Muscle layer of colon (tissue), 2 donors: ENCODE results near the gene PITPNM1.
"Not testable (repeated sequence)": the region's sequence is repeated elsewhere in the genome, so short reads cannot be mapped to it uniquely, and the experiment has no call there.

Experiments
- H3K27ac ChIP-seq: one replicate; pipeline ENCODE4 v1.7.0; 2013; ENCODE audit warnings: low read depth, mild to moderate bottlenecking, low read length, moderate library complexity
- H3K27me3 ChIP-seq, 2 donors: one replicate each; pipeline ENCODE4 v1.7.0; 2013; ENCODE audit warnings: low read length in 2 of 2, mild to moderate bottlenecking in 2 of 2; ENCODE audit not compliant: insufficient read depth in 2 of 2, control insufficient read depth in 1 of 2
- H3K36me3 ChIP-seq: one replicate; pipeline ENCODE4 v1.7.0; 2013; ENCODE audit warnings: mild to moderate bottlenecking, low read length; ENCODE audit not compliant: insufficient read depth
- H3K4me1 ChIP-seq: one replicate; pipeline ENCODE4 v1.7.0; 2013; ENCODE audit warnings: mild to moderate bottlenecking, low read length; ENCODE audit not compliant: insufficient read depth
- H3K4me3 ChIP-seq, 2 donors: one replicate each; pipeline ENCODE4 v1.7.0; 2013; ENCODE audit warnings: low read length in 2 of 2, low read depth in 1 of 2, mild to moderate bottlenecking in 1 of 2, moderate library complexity in 1 of 2
- H3K9ac ChIP-seq: one replicate; pipeline ENCODE4 v1.7.0; 2013; ENCODE audit warnings: low read length
- H3K9me3 ChIP-seq: one replicate; pipeline ENCODE4 v1.7.0; 2013; ENCODE audit warnings: mild to moderate bottlenecking, low read length
- donor health status: abdominal sarcoma.
- donor health status: Adenocarcinoma of cecum.

The PITPNM1 gene

GRCh38 chr11:67504950-67505581 lies at the start of gene PITPNM1:
TSS of gene PITPNM1 (minus strand) at chr11:67505363. CDS start at chr11:67504180, 1,183 bp downstream.
- H3K27ac ChIP-seq: peak within 1 kb of the TSS; percentile 45
- H3K9ac ChIP-seq: peak within 1 kb of the TSS; percentile 57
- H3K27me3 ChIP-seq: peaks cover 14 to 30% of the 10 kb centered on the region in 2 donors
- H3K9me3 ChIP-seq: no peaks in the 10 kb centered on the region
- H3K4me1 ChIP-seq: peaks cover 33% of the 10 kb centered on the region
- H3K36me3 ChIP-seq: no peaks in the 10 kb centered on the region
- H3K4me3 ChIP-seq: peak within 1 kb of the TSS; percentile 26 to 59

DNA sequence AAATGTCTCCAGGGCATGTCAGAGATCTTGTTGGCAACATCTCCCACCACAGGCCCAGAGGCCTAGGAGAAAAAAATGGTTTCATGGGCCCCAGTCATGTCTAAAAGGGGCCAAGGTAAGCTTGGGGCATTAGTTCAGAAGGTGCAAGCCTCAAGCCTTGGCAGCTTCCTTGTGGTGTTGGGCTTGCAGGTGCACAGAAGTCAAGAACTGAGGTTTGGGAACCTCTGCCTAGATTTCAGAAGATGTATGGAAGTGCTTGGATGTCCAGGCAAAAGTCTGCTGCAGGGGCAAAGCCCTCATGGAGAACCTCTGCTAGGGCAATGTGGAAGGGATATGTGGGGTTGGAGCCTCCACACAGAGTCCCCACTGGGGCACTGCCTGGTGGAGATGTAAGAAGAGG lies 46.5 kb upstream of the PITPNM1 start:
- not testable (repeated sequence) for H3K27ac ChIP-seq, H3K27me3 ChIP-seq, H3K4me1 ChIP-seq, H3K9ac ChIP-seq, H3K36me3 ChIP-seq, H3K9me3 ChIP-seq, H3K4me3 ChIP-seq

- Histone ChIP-seq H3K27me3 (no peaks in the 10 kb centered on the region), H3K4me1 (no peaks in the 10 kb centered on the region), H3K36me3 (no peaks in the 10 kb centered on the region), H3K4me3 (no peak overlapping the region), H3K27ac (no peak overlapping the region), H3K9ac (no peak overlapping the region), H3K9me3 (no peaks in the 10 kb centered on the region)
Measured at GRCh38 chr11:67551127-67551526, 46.0 kb upstream of the PITPNM1 start.

DNA sequence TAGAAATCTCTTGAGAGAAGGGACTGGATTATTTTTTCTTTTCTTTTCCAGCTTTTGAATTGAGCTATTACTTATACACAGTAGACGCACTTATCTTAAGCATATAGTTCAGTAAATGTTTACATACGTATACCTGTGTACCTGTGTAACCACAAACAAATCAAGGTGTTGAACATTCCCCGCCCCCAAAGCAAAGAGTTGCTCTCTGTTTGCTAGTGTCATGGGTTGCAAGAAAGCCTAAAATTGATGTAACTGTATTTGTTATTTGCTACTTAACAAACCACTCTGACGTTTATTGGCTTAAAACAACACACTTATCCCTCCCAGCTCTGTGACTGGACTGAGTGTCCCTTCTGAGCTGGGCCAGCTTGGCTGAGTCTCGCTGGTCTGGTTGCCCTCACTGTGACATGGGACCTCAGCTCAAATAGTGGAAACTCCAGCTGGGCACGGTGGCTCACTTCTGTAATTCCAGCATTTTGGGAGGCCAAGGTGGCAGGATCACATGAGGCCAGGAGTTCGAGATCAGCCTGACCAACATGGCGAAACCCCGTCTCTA lies 43.5 kb upstream of the PITPNM1 start:
- Histone ChIP-seq H3K4me3 (no peak overlapping the region), H3K9me3 (no peaks in the 10 kb centered on the region), H3K27me3 (no peaks in the 10 kb centered on the region), H3K36me3 (no peaks in the 10 kb centered on the region), H3K9ac (no peak overlapping the region), H3K27ac (no peak overlapping the region), H3K4me1 (no peaks in the 10 kb centered on the region)

DNA sequence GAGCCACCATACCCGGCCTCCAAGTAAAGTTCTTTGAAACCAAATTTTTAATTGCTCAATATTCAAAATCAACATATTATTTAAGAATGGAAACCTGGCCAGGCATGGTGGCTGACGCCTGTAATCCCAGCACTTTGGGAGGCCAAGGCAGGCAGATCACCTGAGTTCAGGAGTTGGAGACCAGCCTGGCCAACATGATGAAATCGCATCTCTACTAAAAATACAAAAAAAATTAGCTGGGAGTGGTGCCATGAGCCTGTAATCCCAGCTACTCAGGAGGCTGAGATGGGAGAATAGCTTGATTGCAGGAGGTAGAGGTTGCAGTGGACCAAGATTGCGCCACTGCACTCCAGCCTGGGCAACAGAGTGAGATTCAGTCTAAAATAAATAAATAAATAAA lies 42.9 kb upstream of the PITPNM1 start:
- H3K9ac ChIP-seq, H3K9me3 ChIP-seq, H3K4me3 ChIP-seq, H3K27ac ChIP-seq, H3K36me3 ChIP-seq, H3K27me3 ChIP-seq, H3K4me1 ChIP-seq: not testable (repeated sequence)

DNA sequence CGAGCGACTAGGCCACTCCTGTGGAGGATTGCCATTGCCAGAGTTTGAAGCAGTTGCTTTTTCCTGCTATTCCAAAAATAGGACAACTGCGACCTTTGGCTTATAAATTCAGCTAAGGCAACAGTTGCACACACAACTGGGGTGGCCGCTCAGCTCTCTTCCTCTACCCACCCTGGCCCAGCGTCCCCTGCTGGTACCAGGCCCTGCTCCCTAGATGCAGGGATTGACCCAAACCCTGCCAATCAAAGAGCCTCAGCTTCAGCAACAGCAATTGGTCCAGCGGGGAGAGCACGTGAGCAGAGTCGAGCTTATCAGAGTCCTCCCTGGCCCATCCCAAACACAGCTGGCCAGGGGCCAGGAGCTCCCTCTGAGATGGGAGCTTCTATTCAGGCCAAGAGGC lies 40.1 kb upstream of the PITPNM1 start:
- H3K36me3 ChIP-seq: no peaks in the 10 kb centered on the region
- no peak overlapping the region for H3K4me3 ChIP-seq
- H3K27ac ChIP-seq: no peak overlapping the region
- H3K9ac ChIP-seq: no peak overlapping the region
- H3K27me3 ChIP-seq: no peaks in the 10 kb centered on the region
- no peaks in the 10 kb centered on the region for H3K9me3 ChIP-seq
- no peaks in the 10 kb centered on the region for H3K4me1 ChIP-seq

DNA sequence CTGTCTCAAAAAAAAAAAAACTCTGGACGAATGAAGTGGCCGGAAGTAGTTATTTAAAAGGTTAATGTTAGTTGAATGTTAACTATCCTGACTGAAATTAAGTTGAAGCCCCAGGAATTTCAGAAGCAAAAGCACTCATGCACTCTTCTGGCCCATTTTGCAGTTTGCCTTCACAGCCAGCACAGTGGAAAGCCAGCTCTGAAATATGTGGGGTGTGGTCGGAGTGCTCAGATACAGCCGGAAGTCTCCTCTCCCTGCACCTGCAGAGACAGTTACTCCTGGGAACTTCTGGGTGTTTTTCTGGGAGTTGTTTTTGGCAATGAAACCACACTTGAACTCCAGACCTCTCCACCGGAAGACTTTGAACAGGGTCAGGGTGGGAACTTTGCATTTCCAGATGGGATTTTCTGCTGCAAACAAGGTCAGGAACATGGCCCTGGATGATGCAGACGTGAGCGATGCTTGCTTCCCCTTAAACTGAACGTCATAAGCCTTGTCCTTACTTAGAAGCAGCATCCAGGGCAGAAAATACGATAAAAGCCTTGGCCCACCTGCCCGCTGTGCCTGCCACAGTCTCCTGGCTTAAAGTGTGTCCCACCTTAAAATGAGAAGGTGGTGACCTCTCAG lies 39.6 kb upstream of the PITPNM1 start:
- no peak overlapping the region for H3K9ac ChIP-seq
- H3K4me3 ChIP-seq: no peak overlapping the region
- no peaks in the 10 kb centered on the region for H3K9me3 ChIP-seq
- no peaks in the 10 kb centered on the region for H3K27me3 ChIP-seq
- no peaks in the 10 kb centered on the region for H3K36me3 ChIP-seq
- H3K4me1 ChIP-seq: no peaks in the 10 kb centered on the region
- no peak overlapping the region for H3K27ac ChIP-seq

DNA sequence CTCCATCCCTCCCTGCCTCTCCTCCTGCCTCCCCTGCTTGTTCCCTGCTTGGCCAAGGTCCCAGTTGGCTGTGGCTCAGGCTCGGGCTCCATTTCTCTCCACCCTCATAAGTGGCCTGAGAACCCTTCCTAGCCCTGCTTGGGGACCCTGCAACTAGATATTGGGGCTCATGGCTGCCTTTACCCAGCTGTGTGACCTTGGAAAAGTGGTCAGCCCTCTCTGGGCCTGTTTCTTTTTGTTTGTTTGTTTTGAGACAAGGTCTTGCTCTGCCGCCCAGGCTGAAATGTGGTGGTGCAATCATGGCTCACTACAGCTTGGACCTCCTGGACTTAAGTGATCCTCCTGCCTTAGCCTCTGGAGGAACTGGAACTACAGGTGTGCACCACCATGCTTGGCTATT lies 38.4 kb upstream of the PITPNM1 start:
- H3K4me3 ChIP-seq: no peak overlapping the region
- no peaks in the 10 kb centered on the region for H3K9me3 ChIP-seq
- no peaks in the 10 kb centered on the region for H3K36me3 ChIP-seq
- H3K27me3 ChIP-seq: no peaks in the 10 kb centered on the region
- no peak overlapping the region for H3K9ac ChIP-seq
- no peaks in the 10 kb centered on the region for H3K4me1 ChIP-seq
- no peak overlapping the region for H3K27ac ChIP-seq

DNA sequence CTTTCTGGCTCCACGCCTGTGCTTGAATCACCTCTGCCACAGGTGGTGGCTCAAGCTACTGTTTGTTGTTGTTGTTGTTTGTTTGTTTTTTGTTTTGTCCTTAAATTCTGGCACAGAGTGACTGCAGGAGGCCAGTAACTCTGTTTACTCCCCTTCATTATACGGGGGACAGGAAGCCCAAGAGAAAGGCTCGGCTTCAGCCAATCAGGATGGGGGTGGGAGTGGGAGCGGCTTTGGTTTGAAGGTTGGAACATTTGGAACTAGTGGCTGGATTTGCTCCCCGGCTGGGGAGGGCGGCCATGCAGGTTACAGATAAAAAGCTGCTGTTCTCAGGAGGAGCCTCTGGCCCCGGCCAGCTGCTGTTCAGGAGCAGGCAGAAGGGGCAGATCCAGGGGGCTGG lies 37.8 kb upstream of the PITPNM1 start:
- Histone ChIP-seq H3K36me3 (no peaks in the 10 kb centered on the region), H3K9ac (no peak overlapping the region), H3K27me3 (no peaks in the 10 kb centered on the region), H3K27ac (no peak overlapping the region), H3K9me3 (no peaks in the 10 kb centered on the region), H3K4me1 (no peaks in the 10 kb centered on the region), H3K4me3 (no peak overlapping the region)

GRCh38 chr11:67542169-67542568 lies 37.0 kb upstream of the PITPNM1 start:
- Histone ChIP-seq H3K4me1 (no peaks in the 10 kb centered on the region), H3K36me3 (no peaks in the 10 kb centered on the region), H3K9ac (no peak overlapping the region), H3K27ac (no peak overlapping the region), H3K27me3 (no peaks in the 10 kb centered on the region), H3K9me3 (no peaks in the 10 kb centered on the region), H3K4me3 (no peak overlapping the region)

GRCh38 chr11:67541198-67541597 lies 36.0 kb upstream of the PITPNM1 start:
- Histone ChIP-seq H3K36me3 (no peaks in the 10 kb centered on the region), H3K9ac (no peak overlapping the region), H3K4me1 (no peaks in the 10 kb centered on the region), H3K4me3 (no peak overlapping the region), H3K27me3 (no peaks in the 10 kb centered on the region), H3K27ac (no peak overlapping the region), H3K9me3 (no peaks in the 10 kb centered on the region)

DNA sequence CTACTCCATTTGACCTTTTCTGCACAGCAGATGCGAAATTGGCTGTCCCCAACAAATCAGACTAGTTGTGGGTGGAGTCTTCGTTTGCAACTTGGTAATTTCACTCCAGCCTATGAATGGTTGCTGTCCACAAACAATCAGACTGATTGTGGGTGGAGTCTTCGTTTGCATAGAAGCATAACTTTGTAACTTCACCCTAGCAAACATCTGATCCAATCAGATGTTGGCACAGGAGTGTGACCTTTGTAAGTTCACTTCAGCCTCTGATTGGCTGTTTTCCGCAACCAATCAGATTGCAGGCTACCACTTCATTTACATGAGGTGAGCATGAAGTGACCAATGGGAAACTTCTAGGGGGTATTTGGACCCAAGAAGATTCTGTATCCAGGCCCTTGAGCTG lies 34.4 kb upstream of the PITPNM1 start:
- H3K4me3 ChIP-seq: no peak overlapping the region
- H3K9ac ChIP-seq: no peak overlapping the region
- no peaks in the 10 kb centered on the region for H3K27me3 ChIP-seq
- H3K27ac ChIP-seq: no peak overlapping the region
- no peaks in the 10 kb centered on the region for H3K4me1 ChIP-seq
- H3K9me3 ChIP-seq: no peaks in the 10 kb centered on the region
- H3K36me3 ChIP-seq: no peaks in the 10 kb centered on the region
